CD14-positive monocyte (primary cell): ENCODE data around the gene MOK. TPM values are rescaled to one million over a fixed set of nuclear protein-coding genes. Genes with fewer than 3 reads are reported as not detected.

ENCODE experiments used
- DNase-seq, 3 donors: peaks; one replicate each; pipeline ENCODE4 v3.0.0-alpha.2; 2011 to 2022
- H2AFZ ChIP-seq: 2 replicates; pipeline ENCODE4 v1.6.0; 2012; ENCODE audit warnings: mild to moderate bottlenecking, low read depth, low read length, inconsistent platforms; ENCODE audit not compliant: insufficient read depth, poor library complexity, severe bottlenecking
- H3K27ac ChIP-seq, 2 donors: 1 replicate in 1 of 2; 2 replicates in 1 of 2; pipeline ENCODE4 v1.5.1; 2012 to 2013; ENCODE audit warnings: low read length in 2 of 2, control low read depth in 1 of 2, inconsistent platforms in 1 of 2, low read depth in 1 of 2, mild to moderate bottlenecking in 1 of 2
- H3K27me3 ChIP-seq, 2 donors: one replicate each; pipeline versions ENCODE4 v1.6.0 to v1.6.1; 2011 to 2013; ENCODE audit warnings: low read length in 2 of 2; ENCODE audit not compliant: control insufficient read depth in 2 of 2, insufficient read depth in 2 of 2
- H3K36me3 ChIP-seq, 2 donors: replicated peaks in 1 of 2; 1 replicate in 1 of 2; 2 replicates in 1 of 2; pipeline versions ENCODE4 v1.5.1 to v1.6.1; 2012 to 2013; ENCODE audit warnings: low read length in 2 of 2, control low read depth in 1 of 2, inconsistent platforms in 1 of 2, mild to moderate bottlenecking in 1 of 2; ENCODE audit not compliant: insufficient read depth in 2 of 2, control insufficient read depth in 1 of 2
- H3K4me1 ChIP-seq, 2 donors: 1 replicate in 1 of 2; 2 replicates in 1 of 2; pipeline versions ENCODE4 v1.5.1 to v1.6.1; 2012 to 2013; ENCODE audit warnings: low read length in 2 of 2, control low read depth in 1 of 2, inconsistent platforms in 1 of 2, mild to moderate bottlenecking in 1 of 2, moderate library complexity in 1 of 2; ENCODE audit not compliant: insufficient read depth in 2 of 2, control insufficient read depth in 1 of 2
- H3K4me2 ChIP-seq: replicated peaks from 2 replicates; pipeline ENCODE3; 2012; ENCODE audit warnings: low read length, moderate library complexity, mild to moderate bottlenecking; ENCODE audit not compliant: poor library complexity, severe bottlenecking; ENCODE audit errors: extremely low read depth
- H3K4me3 ChIP-seq, 3 experiments: fragments of 200-600 bp in 1 of 3; sonication (generic) in 1 of 3; replicated peaks in 1 of 3; 1 replicate in 2 of 3; 2 replicates in 1 of 3; pipeline ENCODE4 v1.5.1; 2011 to 2013; ENCODE audit warnings: low read length in 3 of 3, mild to moderate bottlenecking in 3 of 3, control low read depth in 2 of 3, low read depth in 2 of 3, inconsistent platforms in 1 of 3, moderate library complexity in 1 of 3
- H3K79me2 ChIP-seq: 2 replicates; pipeline ENCODE4 v1.6.0; 2012; ENCODE audit warnings: mild to moderate bottlenecking, control low read depth, inconsistent platforms, low read length, moderate library complexity; ENCODE audit not compliant: insufficient read depth
- H3K9ac ChIP-seq: 2 replicates; pipeline ENCODE4 v1.6.0; 2017; ENCODE audit warnings: low read length, mild to moderate bottlenecking; ENCODE audit not compliant: insufficient read depth, poor library complexity, severe bottlenecking
- H3K9me3 ChIP-seq, 2 donors: replicated peaks in 1 of 2; 1 replicate in 1 of 2; 2 replicates in 1 of 2; pipeline versions ENCODE4 v1.5.1 to v1.6.1; 2012 to 2013; ENCODE audit warnings: low read length in 2 of 2, control low read depth in 1 of 2; ENCODE audit not compliant: control insufficient read depth in 1 of 2, insufficient read depth in 1 of 2
- H4K20me1 ChIP-seq: 2 replicates; pipeline ENCODE4 v1.6.0; 2012; ENCODE audit warnings: mild to moderate bottlenecking, low read length, control low read depth, moderate library complexity; ENCODE audit not compliant: insufficient read depth
- H3K27ac Mint-ChIP-seq, 7 donors: one replicate each; pipeline ENCODE4 v1.8.0; 2020; ENCODE audit warnings: mild to moderate bottlenecking in 7 of 7, mixed read lengths in 7 of 7, moderate library complexity in 6 of 7, inconsistent platforms in 2 of 7
- H3K27me3 Mint-ChIP-seq, 3 donors: one replicate each; pipeline ENCODE4 v1.8.0; 2021 to 2022; ENCODE audit warnings: low read depth in 3 of 3, mild to moderate bottlenecking in 3 of 3, mixed read lengths in 3 of 3, moderate library complexity in 3 of 3, inconsistent platforms in 1 of 3
- H3K36me3 Mint-ChIP-seq, 2 donors: one replicate each; pipeline ENCODE4 v1.8.0; 2020; ENCODE audit warnings: mixed read lengths in 2 of 2, inconsistent platforms in 1 of 2, mild to moderate bottlenecking in 1 of 2
- H3K4me1 Mint-ChIP-seq: one replicate; pipeline ENCODE4 v1.8.0; 2020; ENCODE audit warnings: mild to moderate bottlenecking, mixed read lengths
- H3K4me3 Mint-ChIP-seq, 2 donors: one replicate each; pipeline ENCODE4 v1.8.0; 2020; ENCODE audit warnings: mild to moderate bottlenecking in 2 of 2, mixed read lengths in 2 of 2, moderate library complexity in 1 of 2
- H3K9me3 Mint-ChIP-seq, 7 donors: one replicate each; pipeline ENCODE4 v1.8.0; 2020 to 2022; ENCODE audit warnings: mixed read lengths in 7 of 7, mild to moderate bottlenecking in 6 of 7, moderate library complexity in 6 of 7, inconsistent platforms in 2 of 7
- CTCF ChIP-seq: fragments of 200-600 bp; IDR thresholded peaks from one replicate; pipeline ENCODE4 v1.8.0; 2022; ENCODE audit warnings: antibody characterized with exemption, mild to moderate bottlenecking
- WGBS: methylation state at CpG from one replicate; pipeline ENCODE4 v1.1.5; 2013; ENCODE audit warnings: missing lambda C conversion rate; ENCODE audit not compliant: insufficient coverage; 5-methylcytosine and 5-hydroxymethylcytosine counted together
- intact Hi-C, 2 donors: fragments of 100-400 bp; cut with micrococcal nuclease; formaldehyde crosslinking; loops; one replicate each; pipeline versions ENCODE4 v1.15.0 to v1.15.1; 2023
- polyA plus RNA-seq, 3 donors: library from polyadenylated mRNA; depleted of rRNA in 1 of 3; unstranded in 2 of 3; stranded (reverse) in 1 of 3; fragments of 300-500 nt in 2 of 3; fragments of >200 nt in 1 of 3; fragmentation: Illumina TruSeq in 2 of 3; gene quantifications; 1 replicate in 2 of 3; 2 replicates in 1 of 3; pipeline ENCODE4 v1.2.3, GENCODE V29; 2012 to 2021

MOK gene
- polyA plus RNA-seq, 3 donors = 0.67 to 3.4 (median 1.8) TPM

GRCh38 chr14:102182936-102183619 is 121.9 kb downstream of the MOK start:
- Histone ChIP-seq H3K27ac (no peak overlapping the region), H3K9ac (no peak overlapping the region), H2AFZ (no peak overlapping the region), H3K4me3 (no peak overlapping the region), H3K36me3 (peaks cover 7 to 16% of the 10 kb centered on the region in 2 donors), H3K4me1 (no peaks in the 10 kb centered on the region), H3K9me3 (no peaks in the 10 kb centered on the region), H3K79me2 (peaks cover 86% of the 10 kb centered on the region), H4K20me1 (peaks cover 99% of the 10 kb centered on the region), H3K27me3 (no peaks in the 10 kb centered on the region), H3K4me2 (no peak overlapping the region)
- Mint-ChIP-seq H3K9me3 (no peaks in the 10 kb centered on the region), H3K36me3 (peaks cover 16 to 18% of the 10 kb centered on the region in 2 donors), H3K4me1 (peaks cover 6% of the 10 kb centered on the region), H3K27me3 (no peaks in the 10 kb centered on the region), H3K27ac (peak overlapping the region in 1 of 7 donors; percentile 5), H3K4me3 (no peak overlapping the region)
- intact Hi-C loops = no loop called here
- no peak for DNase-seq
- 95% methylated on average over 4 of the region's 9 CpGs for WGBS
- no peak for TF ChIP-seq CTCF

DNA sequence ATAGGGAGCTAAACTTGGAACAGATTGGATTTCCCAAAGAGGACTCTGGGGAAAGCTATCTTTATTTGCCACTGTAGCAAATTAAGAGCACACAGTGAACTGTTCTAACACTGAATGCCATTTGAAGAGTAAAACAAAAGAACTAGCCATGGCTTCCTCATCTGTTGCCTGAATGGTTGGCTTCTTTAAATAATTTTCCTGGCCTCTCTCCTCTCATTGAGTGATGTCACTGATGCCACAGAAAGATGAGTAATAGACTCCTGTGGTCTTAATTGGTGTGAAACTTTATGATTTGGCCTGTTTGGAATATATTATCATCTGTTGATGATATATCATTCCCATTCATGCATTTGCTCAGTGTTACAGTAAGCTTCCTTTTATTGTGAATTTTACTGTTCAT is 122.8 kb downstream of the MOK start:
- H3K4me3 ChIP-seq = no peak overlapping the region
- H3K9me3 ChIP-seq = no peaks in the 10 kb centered on the region
- Mint-ChIP-seq H3K4me3 (no peak overlapping the region), H3K27ac (no peak overlapping the region), H3K4me1 (peaks cover 4% of the 10 kb centered on the region), H3K27me3 (no peaks in the 10 kb centered on the region), H3K9me3 (no peaks in the 10 kb centered on the region), H3K36me3 (peaks cover 18 to 19% of the 10 kb centered on the region in 2 donors)
- H3K79me2 ChIP-seq = peaks cover 86% of the 10 kb centered on the region
- peak in 1 of 3 donors; percentile 23 for DNase-seq
- no peak overlapping the region for H3K4me2 ChIP-seq
- intact Hi-C loops = no loop called here
- peaks cover 99% of the 10 kb centered on the region for H4K20me1 ChIP-seq
- no peaks in the 10 kb centered on the region for H3K4me1 ChIP-seq
- peaks cover 7 to 16% of the 10 kb centered on the region in 2 donors for H3K36me3 ChIP-seq
- H2AFZ ChIP-seq = no peak overlapping the region
- no peaks in the 10 kb centered on the region for H3K27me3 ChIP-seq
- no peak overlapping the region for H3K9ac ChIP-seq
- no peak overlapping the region for H3K27ac ChIP-seq
- no peak for TF ChIP-seq CTCF
